K562 (cell line): ENCODE results near the gene MAGI2. TPM values are rescaled to one million over a fixed set of nuclear protein-coding genes. Genes with fewer than 3 reads are reported as not detected.

ENCODE experiments used
- ATAC-seq: fragments of 200-7000 bp; cut with Tn5 transposase; 3 replicates; pipeline ENCODE4 v1.9.1; 2020; ENCODE audit warnings: moderate library complexity
- BruUV-seq: library from RNA; stranded (reverse); fragments of 400-500 nt; replicated peaks from 2 replicates; lab custom pipeline; 2021; lab: Mats Ljungman, UMichigan
- CTCF ChIA-PET: fragments of 300-600 bp; formaldehyde crosslinking; extraction: SDS; loops from one replicate; lab custom pipeline; 2021; ENCODE audit warnings: low intra/inter-chr PET ratio; lab: Yijun Ruan, JAX
- POLR2A ChIA-PET: fragments of 300-600, 350-650 bp; sonication (Branson Sonifier 250); formaldehyde crosslinking; extraction: SDS; loops from one replicate; lab custom pipeline; 2021; ENCODE audit warnings: antibody characterized with exemption, inconsistent platforms; lab: Yijun Ruan, JAX
- DNase-seq, 4 experiments: peaks; one replicate each; pipeline versions ENCODE4 v3.0.0 to v3.0.0-alpha.2; 2011 to 2018; ENCODE audit warnings: low spot score in 3 of 4, mixed read lengths in 3 of 4; ENCODE audit errors: extremely low read depth in 1 of 4
- FAIRE-seq: peaks from 2 replicates; lab custom pipeline; 2011; peaks lifted over from hg19 to GRCh38; lab: Jason Lieb, UNC
- H2AFZ ChIP-seq: 2 replicates; pipeline ENCODE4 v1.6.0; 2011; ENCODE audit warnings: low read depth, low read length, control low read depth, inconsistent platforms
- H3K27ac ChIP-seq: fragments of 200-600 bp; 3 replicates; pipeline ENCODE4 v1.8.0; 2011; ENCODE audit warnings: low read depth, mild to moderate bottlenecking, control low read depth, inconsistent platforms, low read length, moderate library complexity, mixed read lengths; ENCODE audit errors: extremely low read depth
- H3K27me3 ChIP-seq, 2 experiments: fragments of 300-600 bp in 1 of 2; 2 replicates in 1 of 2; 3 replicates in 1 of 2; pipeline versions ENCODE4 v1.6.0 to v1.8.0; 2011; ENCODE audit warnings: inconsistent platforms in 2 of 2, low read length in 2 of 2, mild to moderate bottlenecking in 1 of 2, mixed read lengths in 1 of 2, moderate library complexity in 1 of 2; ENCODE audit not compliant: control insufficient read depth in 2 of 2, insufficient read depth in 2 of 2
- H3K36me3 ChIP-seq: fragments of 300-600 bp; 3 replicates; pipeline ENCODE4 v1.8.0; 2011; ENCODE audit warnings: mild to moderate bottlenecking, low read length, inconsistent platforms; ENCODE audit not compliant: control insufficient read depth, insufficient read depth
- H3K4me1 ChIP-seq, 2 experiments: fragments of 200-600 bp in 1 of 2; replicated peaks in 1 of 2; 2 replicates in 1 of 2; 3 replicates in 1 of 2; pipeline versions ENCODE4 v1.5.1 to v1.8.0; 2011; ENCODE audit warnings: inconsistent platforms in 2 of 2, low read length in 2 of 2, mild to moderate bottlenecking in 1 of 2, mixed read lengths in 1 of 2, moderate library complexity in 1 of 2; ENCODE audit not compliant: control insufficient read depth in 2 of 2, insufficient read depth in 2 of 2
- H3K4me2 ChIP-seq: 2 replicates; pipeline ENCODE4 v1.6.1; 2011; ENCODE audit warnings: low read length, control low read depth, inconsistent platforms, mixed read lengths; ENCODE audit not compliant: insufficient read depth
- H3K4me3 ChIP-seq: fragments of 200-600 bp; sonication (generic), shearing (Covaris generic); 2 replicates; pipeline ENCODE4 v1.5.1; 2016; ENCODE audit warnings: control low read depth, inconsistent platforms
- H3K79me2 ChIP-seq: fragments of 200-600 bp; 3 replicates; pipeline ENCODE4 v1.8.0; 2011; ENCODE audit warnings: low read length, inconsistent platforms; ENCODE audit not compliant: control insufficient read depth, insufficient read depth
- H3K9ac ChIP-seq, 2 experiments: 2 replicates each; pipeline versions ENCODE4 v1.6.0 to v1.6.1; 2011; ENCODE audit warnings: low read depth in 2 of 2, low read length in 2 of 2, control low read depth in 1 of 2, inconsistent platforms in 1 of 2, mild to moderate bottlenecking in 1 of 2, mixed read lengths in 1 of 2; ENCODE audit not compliant: insufficient read depth in 1 of 2
- H3K9me1 ChIP-seq: one replicate; pipeline ENCODE4 v1.6.0; 2011; ENCODE audit warnings: inconsistent platforms, mild to moderate bottlenecking, low read length, moderate library complexity; ENCODE audit not compliant: control insufficient read depth, insufficient read depth
- H3K9me3 ChIP-seq: replicated peaks from 2 replicates; pipeline ENCODE4 v1.5.1; 2011; ENCODE audit warnings: low read depth, low read length, inconsistent platforms; ENCODE audit not compliant: control insufficient read depth, insufficient read depth
- H4K20me1 ChIP-seq: replicated peaks from 2 replicates; pipeline ENCODE4 v1.6.1; 2011; ENCODE audit warnings: low read length, inconsistent platforms, mixed read lengths; ENCODE audit not compliant: control insufficient read depth, insufficient read depth
- CC2D1A ChIP-seq: fragments of 450-650 bp; IDR thresholded peaks from 2 replicates; pipeline ENCODE4 v1.6.1; 2017; ENCODE audit warnings: mild to moderate bottlenecking
- ELF4 ChIP-seq: fragments of 450-650 bp; formaldehyde crosslinking; IDR thresholded peaks from 2 replicates; pipeline ENCODE4 v1.4.0; 2022; ENCODE audit warnings: missing genetic modification characterization
- TBL1XR1 ChIP-seq, 2 experiments: IDR thresholded peaks; 2 replicates each; pipeline ENCODE4 v1.6.1; 2012; ENCODE audit warnings: improper control_type of control experiment in 2 of 2, low read length in 2 of 2, mild to moderate bottlenecking in 1 of 2
- TOE1 ChIP-seq, 2 experiments: fragments of 450-650 bp in 1 of 2; sonication (generic) in 1 of 2; formaldehyde crosslinking in 1 of 2; IDR thresholded peaks; 2 replicates each; pipeline versions ENCODE4 v1.7.1 to v1.8.0; 2016 to 2022; ENCODE audit warnings: borderline replicate concordance in 2 of 2, mild to moderate bottlenecking in 2 of 2, antibody characterized with exemption in 1 of 2, inconsistent platforms in 1 of 2, low read depth in 1 of 2, missing genetic modification reagents in 1 of 2, moderate library complexity in 1 of 2
- WHSC1 ChIP-seq: IDR thresholded peaks from one replicate; pipeline ENCODE4 v1.6.1; 2012; ENCODE audit warnings: low read length, control low read depth, inconsistent platforms
- ZNF507 ChIP-seq: conservative IDR thresholded peaks from 2 replicates; pipeline ENCODE4 v1.6.1; 2017; ENCODE audit warnings: missing genetic modification characterization, missing compliant biosample characterization
- ZNF609 ChIP-seq: sonication (generic); formaldehyde crosslinking; IDR thresholded peaks from 2 replicates; pipeline ENCODE4 v1.8.1; 2023; ENCODE audit warnings: missing genetic modification reagents, mild to moderate bottlenecking, borderline replicate concordance
- ZNF76 ChIP-seq: fragments of 250-450 bp; sonication (Bioruptor Pico); IDR thresholded peaks from 2 replicates; pipeline ENCODE4 v1.4.0; 2020; ENCODE audit warnings: mild to moderate bottlenecking, moderate library complexity, borderline replicate concordance
- ZZZ3 ChIP-seq: fragments of 450-650 bp; IDR thresholded peaks from 2 replicates; pipeline ENCODE4 v1.6.1; 2016; ENCODE audit warnings: antibody characterized with exemption, mild to moderate bottlenecking, moderate library complexity
- WGBS: fragments of 100-300 bp; shearing (Covaris generic); methylation state at CpG from one replicate; pipeline ENCODE4 v1.1.6; 2016; ENCODE audit warnings: low coverage, mixed read lengths; ENCODE audit not compliant: insufficient coverage; ENCODE audit errors: missing lambda C conversion rate; 5-methylcytosine and 5-hydroxymethylcytosine counted together
- in situ Hi-C: fragments of 300-500 bp; cut with MboI; formaldehyde crosslinking; loops from 4 replicates; pipeline ENCODE4 v1.15.0; 2018; ENCODE audit warnings: inconsistent platforms, mixed read lengths
- intact Hi-C: fragments of 100-400 bp; cut with micrococcal nuclease; formaldehyde crosslinking; loops from 2 replicates; pipeline ENCODE4 v1.14.2; 2022
- polyA plus RNA-seq, 8 experiments: library from polyadenylated mRNA; depleted of rRNA in 4 of 8; stranded (reverse) in 5 of 8; unstranded in 3 of 8; fragments of >200 nt; fragmentation: Nextera tagmentation in 2 of 8; fragmentation: Illumina TruSeq in 1 of 8; extraction: Ambion mirVana in 2 of 8; extraction: Trizol in 1 of 8; gene quantifications; 2 replicates each; pipeline versions ENCODE4 v1.2.1 to v1.2.3, GENCODE V29; 2011 to 2014; ENCODE audit warnings: inconsistent platforms in 1 of 8, missing spikeins in 1 of 8
- total RNA-seq, 7 experiments: library from RNA; depleted of rRNA in 6 of 7; stranded (reverse); fragments of >200 nt in 6 of 7; fragmentation: Illumina TruSeq in 2 of 7; extraction: Trizol in 2 of 7; gene quantifications; 2 replicates each; pipeline versions ENCODE4 v1.2.1 to v1.2.3, GENCODE V29; 2011 to 2021; ENCODE audit warnings: low replicate concordance in 1 of 7
- TF ChIP-seq, protein P1 (sequence below): sonication (generic); IDR thresholded peaks from 2 replicates; pipeline ENCODE4 v1.6.1; 2016

Gene MAGI2
- total and polyA plus RNA-seq, 9 of the 15 experiments (the other 6 are each of a cell fraction or from before 2014, with no cell fraction given), result 0.27 to 1.4 (median 0.70) TPM

GRCh38 chr7:78571292-78571691 lies 882.2 kb downstream of the MAGI2 start:
- no peak for DNase-seq
- H3K36me3 ChIP-seq, result no peaks in the 10 kb centered on the region
- no peaks in the 10 kb centered on the region for H4K20me1 ChIP-seq
- in situ Hi-C loops (no loop called here), intact Hi-C loops (no loop called here)
- no peak overlapping the region for H3K27ac ChIP-seq
- H3K4me2 ChIP-seq, result no peak overlapping the region
- no peaks in the 10 kb centered on the region for H3K79me2 ChIP-seq
- TF ChIP-seq CC2D1A (no peak), ELF4 (CRISPR knock-in tag) (no peak), WHSC1 (no peak), ZNF507 (tag) (no peak), TOE1 (IDR thresholded peaks at IDR 0.05; ENCODE audit: borderline replicate concordance) (no peak), TOE1 (CRISPR knock-in tag; IDR thresholded peaks at IDR 0.05; ENCODE audit: borderline replicate concordance, low read depth) (no peak)
- no peaks in the 10 kb centered on the region for H3K9me1 ChIP-seq
- H3K4me3 ChIP-seq, result no peak overlapping the region
- no TSS peak for BruUV-seq
- ATAC-seq, result no peak
- WGBS, result 0% methylated on average over 1 of the region's 1 CpG
- H3K4me1 ChIP-seq, result no peaks in the 10 kb centered on the region
- no peak overlapping the region for H2AFZ ChIP-seq
- CTCF ChIA-PET, result no interaction called here
- no peaks in the 10 kb centered on the region for H3K27me3 ChIP-seq
- H3K9me3 ChIP-seq, result no peaks in the 10 kb centered on the region
- POLR2A ChIA-PET, result no interaction called here
- H3K9ac ChIP-seq, result no peak overlapping the region
- no peak for FAIRE-seq

DNA sequence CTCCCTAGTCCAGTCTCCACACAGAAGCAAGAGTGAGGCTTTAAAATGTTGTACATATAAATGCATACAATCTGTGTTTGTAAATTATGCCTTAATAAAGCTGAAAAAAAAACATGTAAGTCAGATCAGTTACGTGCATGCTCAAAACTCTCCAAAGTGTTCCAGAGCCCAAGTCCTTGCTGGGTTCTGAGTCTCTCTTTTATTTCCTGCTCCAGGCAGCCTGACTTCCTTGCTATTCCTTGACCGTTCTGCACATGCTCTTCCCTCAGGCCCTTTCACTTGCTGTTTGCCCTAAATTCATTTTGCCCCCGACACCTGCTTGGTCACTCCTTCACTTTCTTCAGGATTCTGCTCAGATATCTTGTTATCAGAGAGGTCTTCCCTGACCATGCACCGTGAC lies 884.8 kb downstream of the MAGI2 start:
- intact Hi-C loops (no loop called here), in situ Hi-C loops (no loop called here)
- POLR2A ChIA-PET, result no interaction called here
- no peak for FAIRE-seq
- Histone ChIP-seq H3K27ac (no peak overlapping the region), H3K9me1 (no peaks in the 10 kb centered on the region), H3K9ac (no peak overlapping the region), H3K4me2 (no peak overlapping the region), H3K4me3 (no peak overlapping the region), H3K79me2 (no peaks in the 10 kb centered on the region), H3K36me3 (no peaks in the 10 kb centered on the region), H3K9me3 (no peaks in the 10 kb centered on the region), H2AFZ (no peak overlapping the region), H3K4me1 (no peaks in the 10 kb centered on the region), H3K27me3 (no peaks in the 10 kb centered on the region), H4K20me1 (no peaks in the 10 kb centered on the region)
- DNase-seq, result no peak
- ATAC-seq, result no peak
- WGBS, result 2% methylated on average over 4 of the region's 4 CpGs
- CTCF ChIA-PET, result no interaction called here
- BruUV-seq, result no TSS peak
- TF ChIP-seq ZNF76, result no peak
- TF ChIP-seq, protein P1, sequence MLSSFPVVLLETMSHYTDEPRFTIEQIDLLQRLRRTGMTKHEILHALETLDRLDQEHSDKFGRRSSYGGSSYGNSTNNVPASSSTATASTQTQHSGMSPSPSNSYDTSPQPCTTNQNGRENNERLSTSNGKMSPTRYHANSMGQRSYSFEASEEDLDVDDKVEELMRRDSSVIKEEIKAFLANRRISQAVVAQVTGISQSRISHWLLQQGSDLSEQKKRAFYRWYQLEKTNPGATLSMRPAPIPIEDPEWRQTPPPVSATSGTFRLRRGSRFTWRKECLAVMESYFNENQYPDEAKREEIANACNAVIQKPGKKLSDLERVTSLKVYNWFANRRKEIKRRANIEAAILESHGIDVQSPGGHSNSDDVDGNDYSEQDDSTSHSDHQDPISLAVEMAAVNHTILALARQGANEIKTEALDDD, result no peak
- TF ChIP-seq ZZZ3, result no peak
- TF ChIP-seq ZNF609 (CRISPR knock-in tag), result no peak
- TF ChIP-seq TOE1 (IDR thresholded peaks at IDR 0.05; ENCODE audit: borderline replicate concordance), result no peak
- no peak for TF ChIP-seq TOE1 (CRISPR knock-in tag; IDR thresholded peaks at IDR 0.05; ENCODE audit: borderline replicate concordance, low read depth)
- TF ChIP-seq TBL1XR1 (IDR thresholded peaks at IDR 0.05; ENCODE audit: low read length in 2 of 2), result no peak
